ENCODE measurements around the gene SUMO1.

Gene SUMO1

GRCh38 chr2:202201220-202202160 is 36.9 kb downstream of the SUMO1 start:
- no peak for DNase-seq (ENCODE audit: low read depth)

GRCh38 chr2:202196727-202197126 is 41.7 kb downstream of the SUMO1 start:
- DNase-seq (ENCODE audit: low read depth) = no peak

GRCh38 chr2:202194418-202194817 is 44.0 kb downstream of the SUMO1 start:
- DNase-seq (ENCODE audit: low read depth) = no peak

GRCh38 chr2:202193881-202194353 is 44.5 kb downstream of the SUMO1 start:
- no peak for DNase-seq (ENCODE audit: low read depth)

- DNase-seq (ENCODE audit: low read depth) = no peak
Measured at GRCh38 chr2:202193305-202193704, 45.1 kb downstream of the SUMO1 start.

GRCh38 chr2:202187570-202187969 is 50.8 kb downstream of the SUMO1 start:
- no peak for DNase-seq (ENCODE audit: low read depth)

GRCh38 chr2:202186641-202187202 is 51.7 kb downstream of the SUMO1 start:
- no peak for DNase-seq (ENCODE audit: low read depth)

GRCh38 chr2:202185156-202185555 is 53.2 kb downstream of the SUMO1 start:
- no peak for DNase-seq (ENCODE audit: low read depth)

- no peak for DNase-seq (ENCODE audit: low read depth)
Measured at GRCh38 chr2:202184557-202184956, 53.8 kb downstream of the SUMO1 start.

- DNase-seq (ENCODE audit: low read depth) = peak; percentile 14
Measured at GRCh38 chr2:202178346-202178958, 59.9 kb downstream of the SUMO1 start.

GRCh38 chr2:202172439-202173211 is 65.8 kb downstream of the SUMO1 start:
- DNase-seq (ENCODE audit: low read depth) = peak; percentile 12

- DNase-seq (ENCODE audit: low read depth) = peak; percentile 12
Measured at GRCh38 chr2:202171241-202171825, 67.1 kb downstream of the SUMO1 start.

- DNase-seq (ENCODE audit: low read depth) = no peak
Measured at GRCh38 chr2:202169832-202170424, 68.5 kb downstream of the SUMO1 start.

- DNase-seq (ENCODE audit: low read depth) = no peak
Measured at GRCh38 chr2:202169131-202169530, 69.3 kb downstream of the SUMO1 start.

- DNase-seq (ENCODE audit: low read depth) = no peak
Measured at GRCh38 chr2:202165945-202166344, 72.5 kb downstream of the SUMO1 start.

GRCh38 chr2:202165208-202165607 is 73.2 kb downstream of the SUMO1 start:
- no peak for DNase-seq (ENCODE audit: low read depth)

GRCh38 chr2:202164411-202164810 is 74.0 kb downstream of the SUMO1 start:
- no peak for DNase-seq (ENCODE audit: low read depth)

GRCh38 chr2:202161151-202161835 is 77.1 kb downstream of the SUMO1 start:
- no peak for DNase-seq (ENCODE audit: low read depth)

- DNase-seq (ENCODE audit: low read depth) = no peak
Measured at GRCh38 chr2:202158796-202159195, 79.6 kb downstream of the SUMO1 start.

GRCh38 chr2:202157211-202157990 is 81.0 kb downstream of the SUMO1 start:
- no peak for DNase-seq (ENCODE audit: low read depth)

Measured in activated T-cell treated with anti-CD3 and anti-CD28 coated beads for 48 hours (primary cell).